Measurements from ENCODE around the gene SH3RF1. TPM values are rescaled to one million over a fixed set of nuclear protein-coding genes. Genes with fewer than 3 reads are reported as not detected.

The SH3RF1 gene
- polyA plus RNA-seq, 3 donors from 2014 or later = 0.22 to 1.1 TPM; not detected in 1

GRCh38 chr4:169159624-169160171, 111.1 kb downstream of the SH3RF1 start:
- Mint-ChIP-seq H3K9me3 (no peaks in the 10 kb centered on the region), H3K4me1 (no peaks in the 10 kb centered on the region), H3K36me3 (no peaks in the 10 kb centered on the region), H3K27ac (no peak overlapping the region), H3K4me3 (no peak overlapping the region), H3K27me3 (ENCODE audit: low read depth in 3 of 3) (peaks cover 0 to 6% (median 2%) of the 10 kb centered on the region in 3 donors)
- no peak for DNase-seq

GRCh38 chr4:169158861-169159260, 111.9 kb downstream of the SH3RF1 start:
- Mint-ChIP-seq H3K4me3 (no peak overlapping the region), H3K4me1 (no peaks in the 10 kb centered on the region), H3K36me3 (no peaks in the 10 kb centered on the region), H3K27ac (no peak overlapping the region), H3K9me3 (no peaks in the 10 kb centered on the region), H3K27me3 (ENCODE audit: low read depth in 3 of 3) (peaks cover 0 to 7% (median 2%) of the 10 kb centered on the region in 3 donors)
- DNase-seq = no peak

GRCh38 chr4:169158046-169158445, 112.7 kb downstream of the SH3RF1 start:
- no peaks in the 10 kb centered on the region for H3K36me3 Mint-ChIP-seq
- DNase-seq = no peak
- no peak overlapping the region for H3K27ac Mint-ChIP-seq
- H3K27me3 Mint-ChIP-seq (ENCODE audit: low read depth in 3 of 3) = peaks cover 0 to 7% (median 2%) of the 10 kb centered on the region in 3 donors
- H3K9me3 Mint-ChIP-seq = no peaks in the 10 kb centered on the region
- no peak overlapping the region for H3K4me3 Mint-ChIP-seq
- no peaks in the 10 kb centered on the region for H3K4me1 Mint-ChIP-seq

- Mint-ChIP-seq H3K4me3 (no peak overlapping the region), H3K27ac (no peak overlapping the region), H3K4me1 (peaks cover 0 to 2% of the 10 kb centered on the region in 2 donors), H3K36me3 (no peaks in the 10 kb centered on the region), H3K9me3 (no peaks in the 10 kb centered on the region), H3K27me3 (ENCODE audit: low read depth in 3 of 3) (peaks cover 0 to 7% (median 2%) of the 10 kb centered on the region in 3 donors)
- DNase-seq = no peak
Measured at GRCh38 chr4:169156392-169156791, 114.4 kb downstream of the SH3RF1 start.

- Mint-ChIP-seq H3K27ac (no peak overlapping the region), H3K4me3 (no peak overlapping the region), H3K36me3 (no peaks in the 10 kb centered on the region), H3K27me3 (ENCODE audit: low read depth in 3 of 3) (peaks cover 0 to 6% (median 2%) of the 10 kb centered on the region in 3 donors), H3K4me1 (peaks cover 0 to 4% of the 10 kb centered on the region in 2 donors), H3K9me3 (no peaks in the 10 kb centered on the region)
- no peak for DNase-seq
Measured at GRCh38 chr4:169154121-169154520, 116.6 kb downstream of the SH3RF1 start.

GRCh38 chr4:169153481-169154087, 117.2 kb downstream of the SH3RF1 start:
- no peak overlapping the region for H3K4me3 Mint-ChIP-seq
- peaks cover 0 to 5% (median 2%) of the 10 kb centered on the region in 3 donors for H3K27me3 Mint-ChIP-seq (ENCODE audit: low read depth in 3 of 3)
- DNase-seq = no peak
- H3K4me1 Mint-ChIP-seq = peaks cover 0 to 4% of the 10 kb centered on the region in 2 donors
- H3K9me3 Mint-ChIP-seq = no peaks in the 10 kb centered on the region
- H3K27ac Mint-ChIP-seq = no peak overlapping the region
- no peaks in the 10 kb centered on the region for H3K36me3 Mint-ChIP-seq

- no peak for DNase-seq
- Mint-ChIP-seq H3K9me3 (no peaks in the 10 kb centered on the region), H3K36me3 (no peaks in the 10 kb centered on the region), H3K27ac (no peak overlapping the region), H3K27me3 (ENCODE audit: low read depth in 3 of 3) (peaks cover 0 to 5% (median 0%) of the 10 kb centered on the region in 3 donors), H3K4me3 (no peak overlapping the region), H3K4me1 (peaks cover 0 to 4% of the 10 kb centered on the region in 2 donors)
Measured at GRCh38 chr4:169152899-169153298, 117.9 kb downstream of the SH3RF1 start.

- H3K36me3 Mint-ChIP-seq = no peaks in the 10 kb centered on the region
- no peak overlapping the region for H3K4me3 Mint-ChIP-seq
- no peak overlapping the region for H3K27ac Mint-ChIP-seq
- H3K27me3 Mint-ChIP-seq (ENCODE audit: low read depth in 3 of 3) = peaks cover 0 to 5% (median 0%) of the 10 kb centered on the region in 3 donors
- DNase-seq = no peak
- H3K9me3 Mint-ChIP-seq = no peaks in the 10 kb centered on the region
- H3K4me1 Mint-ChIP-seq = peaks cover 0 to 4% of the 10 kb centered on the region in 2 donors
Measured at GRCh38 chr4:169152098-169152497, 118.7 kb downstream of the SH3RF1 start.

- no peaks in the 10 kb centered on the region for H3K9me3 Mint-ChIP-seq
- no peak overlapping the region for H3K27ac Mint-ChIP-seq
- H3K27me3 Mint-ChIP-seq (ENCODE audit: low read depth in 3 of 3) = peaks cover 0 to 3% (median 0%) of the 10 kb centered on the region in 3 donors
- H3K4me3 Mint-ChIP-seq = no peak overlapping the region
- DNase-seq = no peak
- H3K4me1 Mint-ChIP-seq = peaks cover 0 to 4% of the 10 kb centered on the region in 2 donors
- no peaks in the 10 kb centered on the region for H3K36me3 Mint-ChIP-seq
Measured at GRCh38 chr4:169151671-169152070, 119.1 kb downstream of the SH3RF1 start.

GRCh38 chr4:169150806-169151205, 120.0 kb downstream of the SH3RF1 start:
- H3K27ac Mint-ChIP-seq = no peak overlapping the region
- H3K4me1 Mint-ChIP-seq = peaks cover 0 to 4% of the 10 kb centered on the region in 2 donors
- DNase-seq = no peak
- H3K27me3 Mint-ChIP-seq (ENCODE audit: low read depth in 3 of 3) = peaks cover 0 to 3% (median 0%) of the 10 kb centered on the region in 3 donors
- no peak overlapping the region for H3K4me3 Mint-ChIP-seq
- H3K9me3 Mint-ChIP-seq = no peaks in the 10 kb centered on the region
- H3K36me3 Mint-ChIP-seq = no peaks in the 10 kb centered on the region

GRCh38 chr4:169148885-169149284, 121.9 kb downstream of the SH3RF1 start:
- Mint-ChIP-seq H3K4me3 (no peak overlapping the region), H3K36me3 (no peaks in the 10 kb centered on the region), H3K9me3 (no peaks in the 10 kb centered on the region), H3K4me1 (peaks cover 3 to 5% of the 10 kb centered on the region in 2 donors), H3K27me3 (ENCODE audit: low read depth in 3 of 3) (peaks cover 0 to 2% (median 0%) of the 10 kb centered on the region in 3 donors), H3K27ac (no peak overlapping the region)
- no peak for DNase-seq

GRCh38 chr4:169147191-169147590, 123.6 kb downstream of the SH3RF1 start:
- Mint-ChIP-seq H3K27ac (no peak overlapping the region), H3K36me3 (no peaks in the 10 kb centered on the region), H3K9me3 (no peaks in the 10 kb centered on the region), H3K27me3 (ENCODE audit: low read depth in 3 of 3) (peaks cover 0 to 2% (median 0%) of the 10 kb centered on the region in 3 donors), H3K4me1 (peaks cover 5 to 8% of the 10 kb centered on the region in 2 donors), H3K4me3 (no peak overlapping the region)
- DNase-seq = no peak

- Mint-ChIP-seq H3K36me3 (no peaks in the 10 kb centered on the region), H3K4me3 (no peak overlapping the region), H3K4me1 (peaks cover 1 to 8% of the 10 kb centered on the region in 2 donors), H3K27ac (no peak overlapping the region), H3K9me3 (no peaks in the 10 kb centered on the region), H3K27me3 (ENCODE audit: low read depth in 3 of 3) (peaks cover 0 to 2% (median 0%) of the 10 kb centered on the region in 3 donors)
- no peak for DNase-seq
Measured at GRCh38 chr4:169144061-169144600, 126.6 kb downstream of the SH3RF1 start.

GRCh38 chr4:169143335-169143734, 127.4 kb downstream of the SH3RF1 start:
- no peaks in the 10 kb centered on the region for H3K36me3 Mint-ChIP-seq
- H3K27me3 Mint-ChIP-seq (ENCODE audit: low read depth in 3 of 3) = peaks cover 0 to 2% (median 0%) of the 10 kb centered on the region in 3 donors
- DNase-seq = no peak
- no peak overlapping the region for H3K27ac Mint-ChIP-seq
- H3K4me3 Mint-ChIP-seq = no peak overlapping the region
- no peaks in the 10 kb centered on the region for H3K9me3 Mint-ChIP-seq
- H3K4me1 Mint-ChIP-seq = peaks cover 1 to 8% of the 10 kb centered on the region in 2 donors

Data from immature natural killer cell (primary cell).